H1 (cell line): Measurements from ENCODE around the gene IVNS1ABP. TPM values are rescaled to one million over a fixed set of nuclear protein-coding genes. Genes with fewer than 3 reads are reported as not detected.

Experiments
- CTCF ChIA-PET: fragments of 300-600 bp; sonication (Branson Sonifier 250); formaldehyde crosslinking; loops from one replicate; lab custom pipeline; 2021; ENCODE audit not compliant: partially characterized antibody; lab: Charles Lee
- POLR2A ChIA-PET: fragments of 300-600 bp; sonication (Branson Sonifier 250); formaldehyde crosslinking; loops from one replicate; lab custom pipeline; 2021; ENCODE audit warnings: inconsistent platforms; ENCODE audit not compliant: partially characterized antibody; lab: Charles Lee
- DNase-seq, 2 experiments: peaks; one replicate each; pipeline versions ENCODE4 v3.0.0 to v3.0.0-alpha.2; 2010 to 2022; ENCODE audit warnings: low spot score in 2 of 2, low read depth in 1 of 2, mixed read lengths in 1 of 2
- FAIRE-seq: peaks from 2 replicates; lab custom pipeline; 2011; peaks lifted over from hg19 to GRCh38; lab: Jason Lieb, UNC
- H2AFZ ChIP-seq: 2 replicates; pipeline ENCODE4 v1.8.1; 2012; ENCODE audit warnings: low read length, inconsistent platforms
- H2AK5ac ChIP-seq: 2 replicates; pipeline ENCODE4 v1.6.1; 2013; ENCODE audit warnings: low read depth, low read length
- H2BK120ac ChIP-seq: replicated peaks from 2 replicates; pipeline ENCODE3; 2013; ENCODE audit warnings: low read depth, low read length, inconsistent platforms
- H2BK12ac ChIP-seq: 2 replicates; pipeline ENCODE4 v1.6.1; 2013; ENCODE audit warnings: low read depth, low read length
- H2BK15ac ChIP-seq: 2 replicates; pipeline ENCODE4 v1.6.1; 2013; ENCODE audit warnings: low read length
- H2BK20ac ChIP-seq: 2 replicates; pipeline ENCODE4 v1.6.1; 2013; ENCODE audit warnings: low read length
- H2BK5ac ChIP-seq: 2 replicates; pipeline ENCODE4 v1.6.1; 2013; ENCODE audit warnings: low read depth, low read length
- H3K14ac ChIP-seq: 2 replicates; pipeline ENCODE4 v1.6.1; 2013; ENCODE audit warnings: inconsistent platforms; ENCODE audit not compliant: insufficient read length
- H3K18ac ChIP-seq: 2 replicates; pipeline ENCODE4 v1.6.1; 2013; ENCODE audit warnings: low read length; ENCODE audit errors: extremely low read depth
- H3K23ac ChIP-seq: 2 replicates; pipeline ENCODE4 v1.6.1; 2013; ENCODE audit warnings: inconsistent platforms; ENCODE audit not compliant: insufficient read length
- H3K23me2 ChIP-seq: 2 replicates; pipeline ENCODE4 v1.6.1; 2013; ENCODE audit warnings: low read depth, low read length
- H3K27ac ChIP-seq: 2 replicates; pipeline ENCODE4 v1.6.1; 2011; ENCODE audit warnings: low read depth, low read length, inconsistent platforms
- H3K27me3 ChIP-seq, 4 experiments: replicated peaks in 1 of 4; 1 replicate in 1 of 4; 2 replicates in 3 of 4; pipeline versions ENCODE4 v1.6.1 to v1.8.1; 2011 to 2013; ENCODE audit warnings: low read length in 3 of 4, mild to moderate bottlenecking in 3 of 4, inconsistent platforms in 2 of 4, mixed read lengths in 2 of 4, moderate library complexity in 1 of 4; ENCODE audit not compliant: control insufficient read depth in 3 of 4, insufficient read depth in 3 of 4; ENCODE audit errors: extremely low read depth in 1 of 4
- H3K36me3 ChIP-seq, 4 experiments: 2 replicates each; pipeline versions ENCODE4 v1.6.1 to v1.8.1; 2011 to 2013; ENCODE audit warnings: mild to moderate bottlenecking in 4 of 4, low read length in 3 of 4, moderate library complexity in 2 of 4, control low read depth in 1 of 4, inconsistent platforms in 1 of 4; ENCODE audit not compliant: insufficient read depth in 4 of 4, control insufficient read depth in 2 of 4
- H3K4ac ChIP-seq: replicated peaks from 2 replicates; pipeline ENCODE3; 2013; ENCODE audit warnings: low read length, low read depth, mixed read lengths, inconsistent platforms; ENCODE audit not compliant: insufficient read length
- H3K4me1 ChIP-seq, 4 experiments: replicated peaks in 1 of 4; 1 replicate in 1 of 4; 2 replicates in 3 of 4; pipeline versions ENCODE4 v1.6.1 to v1.8.1; 2011 to 2013; ENCODE audit warnings: low read length in 3 of 4, inconsistent platforms in 2 of 4, mixed read lengths in 1 of 4; ENCODE audit not compliant: insufficient read depth in 4 of 4, control insufficient read depth in 3 of 4
- H3K4me2 ChIP-seq, 2 experiments: 2 replicates each; pipeline versions ENCODE4 v1.6.1 to v1.8.1; 2011 to 2013; ENCODE audit warnings: low read depth in 2 of 2, low read length in 2 of 2, control low read depth in 1 of 2, inconsistent platforms in 1 of 2, mild to moderate bottlenecking in 1 of 2; ENCODE audit not compliant: insufficient read depth in 1 of 2
- H3K4me3 ChIP-seq, 4 experiments: fragments of 200-600, 300-600 bp in 1 of 4; sonication (generic), shearing (Covaris generic), sonication (Bioruptor Twin) in 1 of 4; 2 replicates each; pipeline versions ENCODE4 v1.5.1 to v1.8.1; 2011 to 2016; ENCODE audit warnings: low read length in 4 of 4, low read depth in 3 of 4, control low read depth in 2 of 4, inconsistent platforms in 2 of 4, mild to moderate bottlenecking in 2 of 4, mixed read lengths in 1 of 4, moderate library complexity in 1 of 4; ENCODE audit not compliant: insufficient read depth in 2 of 4; ENCODE audit errors: extremely low read depth in 1 of 4
- H3K56ac ChIP-seq: replicated peaks from 2 replicates; pipeline ENCODE3; 2013; ENCODE audit warnings: low read depth, mild to moderate bottlenecking, mixed read lengths, low read length, inconsistent platforms; ENCODE audit not compliant: insufficient read length
- H3K79me1 ChIP-seq: 2 replicates; pipeline ENCODE4 v1.6.1; 2013; ENCODE audit warnings: low read depth, low read length, control low read depth
- H3K79me2 ChIP-seq, 2 experiments: 2 replicates each; pipeline versions ENCODE4 v1.6.1 to v1.8.1; 2012 to 2013; ENCODE audit warnings: low read length in 2 of 2, mild to moderate bottlenecking in 2 of 2, inconsistent platforms in 1 of 2; ENCODE audit not compliant: insufficient read depth in 2 of 2, control insufficient read depth in 1 of 2
- H3K9ac ChIP-seq, 4 experiments: replicated peaks in 1 of 4; 1 replicate in 1 of 4; 2 replicates in 3 of 4; pipeline versions ENCODE4 v1.6.1 to v1.8.1; 2011 to 2013; ENCODE audit warnings: low read depth in 3 of 4, low read length in 3 of 4, control low read depth in 2 of 4, mild to moderate bottlenecking in 2 of 4, moderate library complexity in 2 of 4, inconsistent platforms in 1 of 4; ENCODE audit errors: extremely low read depth in 1 of 4
- H3K9me3 ChIP-seq, 2 experiments: 2 replicates each; pipeline versions ENCODE4 v1.6.1 to v1.8.1; 2012 to 2013; ENCODE audit warnings: mild to moderate bottlenecking in 2 of 2, moderate library complexity in 2 of 2, control low read depth in 1 of 2, inconsistent platforms in 1 of 2, low read depth in 1 of 2, low read length in 1 of 2, mixed read lengths in 1 of 2; ENCODE audit not compliant: insufficient read depth in 2 of 2
- H4K20me1 ChIP-seq, 2 experiments: replicated peaks in 1 of 2; 2 replicates each; pipeline versions ENCODE3 to v1.8.1; 2011 to 2013; ENCODE audit warnings: inconsistent platforms in 2 of 2, low read length in 2 of 2, mild to moderate bottlenecking in 1 of 2; ENCODE audit not compliant: insufficient read depth in 2 of 2, control insufficient read depth in 1 of 2
- H4K5ac ChIP-seq: 2 replicates; pipeline ENCODE4 v1.6.1; 2013; ENCODE audit warnings: low read length, low read depth, mixed read lengths, inconsistent platforms; ENCODE audit not compliant: insufficient read length
- H4K8ac ChIP-seq: 2 replicates; pipeline ENCODE4 v1.8.0; 2013; ENCODE audit warnings: mild to moderate bottlenecking, moderate library complexity, low read length, inconsistent platforms; ENCODE audit not compliant: insufficient read depth; ENCODE audit errors: extremely low read depth
- H4K91ac ChIP-seq: replicated peaks from 2 replicates; pipeline ENCODE3; 2013; ENCODE audit warnings: low read length, mixed read lengths, inconsistent platforms; ENCODE audit not compliant: insufficient read length
- ASH2L ChIP-seq: fragments of 200-600, 300-600 bp; sonication (generic); IDR thresholded peaks from one replicate; pipeline ENCODE4 v1.7.1; 2017; ENCODE audit warnings: low read length
- BCL11A ChIP-seq, 2 experiments: IDR thresholded peaks; one replicate each; pipeline ENCODE4 v1.6.1; 2011; ENCODE audit warnings: low read depth in 2 of 2, low read length in 2 of 2, mild to moderate bottlenecking in 2 of 2
- CBX5 ChIP-seq: fragments of 300-800, 300-1000 bp; sonication (generic); IDR thresholded peaks from 2 replicates; pipeline ENCODE4 v1.7.1; 2016; ENCODE audit warnings: antibody characterized with exemption, low read length, low read depth
- SIRT6 ChIP-seq: IDR thresholded peaks from one replicate; pipeline ENCODE4 v1.7.1; 2012; ENCODE audit warnings: low read length, inconsistent platforms
- SP2 ChIP-seq: IDR thresholded peaks from 2 replicates; pipeline ENCODE4 v1.6.1; 2012; ENCODE audit warnings: mild to moderate bottlenecking, low read length, inconsistent platforms
- TCF12 ChIP-seq: IDR thresholded peaks from 2 replicates; pipeline ENCODE4 v1.6.1; 2011; ENCODE audit warnings: low read depth, mild to moderate bottlenecking, low read length
- WGBS, 2 experiments: shearing (Covaris generic) in 1 of 2; methylation state at CpG; one replicate each; pipeline versions ENCODE4 v1.1.6 to v1.1.7; 2013 to 2015; ENCODE audit warnings: low lambda C conversion rate in 2 of 2, mixed read lengths in 2 of 2, inconsistent platforms in 1 of 2, low coverage in 1 of 2, missing lambda C conversion rate in 1 of 2; ENCODE audit not compliant: insufficient replicate concordance in 2 of 2, insufficient coverage in 1 of 2, insufficient read length in 1 of 2; ENCODE audit errors: extremely low coverage in 1 of 2, missing lambda C conversion rate in 1 of 2; 5-methylcytosine and 5-hydroxymethylcytosine counted together
- polyA plus RNA-seq, 7 experiments: library from polyadenylated mRNA; depleted of rRNA in 3 of 7; stranded (reverse) in 5 of 7; unstranded in 2 of 7; fragments of >200 nt in 5 of 7; fragments of 200-250 nt in 2 of 7; gene quantifications; 1 replicate in 5 of 7; 2 replicates in 1 of 7; 4 replicates in 1 of 7; pipeline versions ENCODE4 v1.2.1 to v1.2.3, GENCODE V29; 2011 to 2013; ENCODE audit warnings: missing spikeins in 2 of 7, mixed read lengths in 2 of 7
- total RNA-seq: library from RNA; stranded (reverse); fragmentation: NEBNext Ultra II Directional; extraction: Animal tissue kit (Norgen Biotek cat#: 25700); gene quantifications from 2 replicates; pipeline ENCODE4 v1.2.1, GENCODE V29; 2021

IVNS1ABP gene
- total and polyA plus RNA-seq, 2 of the 8 experiments (the other 6 are each of a cell fraction or from before 2014, with no cell fraction given) = 65.9 to 189 TPM

GRCh38 chr1:185300152-185300551 is 16.9 kb downstream of the IVNS1ABP start:
- Histone ChIP-seq H2BK12ac (no peak overlapping the region), H4K5ac (no peak overlapping the region), H3K79me2 (no peaks in the 10 kb centered on the region), H2BK120ac (no peak overlapping the region), H3K23ac (no peak overlapping the region), H3K79me1 (no peaks in the 10 kb centered on the region), H3K36me3 (peaks cover 27 to 99% (median 69%) of the 10 kb centered on the region in 4 experiments), H2AFZ (no peak overlapping the region), H3K14ac (no peak overlapping the region), H3K4ac (no peak overlapping the region), H2AK5ac (no peak overlapping the region), H3K18ac (no peak overlapping the region), H3K4me3 (no peak overlapping the region), H3K27ac (no peak overlapping the region), H4K20me1 (peaks cover 4 to 8% of the 10 kb centered on the region in 2 experiments), H3K9ac (no peak overlapping the region), H2BK20ac (no peak overlapping the region), H3K4me1 (no peaks in the 10 kb centered on the region), H3K23me2 (no peaks in the 10 kb centered on the region), H2BK5ac (no peak overlapping the region), H3K9me3 (no peaks in the 10 kb centered on the region), H3K4me2 (no peak overlapping the region), H3K27me3 (no peaks in the 10 kb centered on the region), H2BK15ac (no peak overlapping the region), H4K91ac (no peak overlapping the region), H4K8ac (no peak overlapping the region), H3K56ac (no peak overlapping the region)
- DNase-seq (no peak), FAIRE-seq (no peak)
- CTCF ChIA-PET = interaction anchor here (0.7 to 1.8 kb wide), 4 partner anchors 9 to 381 kb away, joined by 3 to 6 read pairs (median 3); no protein-coding TSS in a partner anchor
- TF ChIP-seq ASH2L (no peak), TCF12 (no peak), BCL11A (IDR thresholded peaks at IDR 0.05; ENCODE audit: low read depth in 2 of 2, low read length in 2 of 2) (no peak), SP2 (no peak), SIRT6 (no peak), CBX5 (no peak)
- WGBS, 2 experiments = 92% methylated on average over 6 of the region's 6 CpGs; no CpG with 5 or more reads in 1 of the 2 experiments
- POLR2A ChIA-PET = no interaction called here
